ENCODE results near the gene CUL7.

DNA sequence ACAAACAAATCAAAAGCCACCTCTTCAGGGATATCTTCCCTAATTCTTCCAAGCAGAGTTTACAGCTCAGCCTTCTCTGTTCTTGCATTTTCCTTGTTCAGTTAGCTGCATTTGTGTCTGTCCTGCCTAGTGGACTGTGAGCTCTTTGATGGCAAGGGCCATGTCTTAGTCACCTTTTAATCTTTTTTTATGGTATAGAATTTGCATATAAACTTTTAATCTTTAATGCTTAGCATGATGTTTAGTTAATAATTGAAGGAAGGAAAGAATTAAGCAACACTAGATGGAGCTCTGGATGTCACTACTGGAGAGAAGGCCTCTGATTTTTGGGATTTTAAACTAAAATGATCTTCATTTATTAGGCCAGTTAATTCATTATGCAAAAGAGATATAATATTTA lies 57.1 kb downstream of the CUL7 start:
- TF ChIP-seq, protein P1, sequence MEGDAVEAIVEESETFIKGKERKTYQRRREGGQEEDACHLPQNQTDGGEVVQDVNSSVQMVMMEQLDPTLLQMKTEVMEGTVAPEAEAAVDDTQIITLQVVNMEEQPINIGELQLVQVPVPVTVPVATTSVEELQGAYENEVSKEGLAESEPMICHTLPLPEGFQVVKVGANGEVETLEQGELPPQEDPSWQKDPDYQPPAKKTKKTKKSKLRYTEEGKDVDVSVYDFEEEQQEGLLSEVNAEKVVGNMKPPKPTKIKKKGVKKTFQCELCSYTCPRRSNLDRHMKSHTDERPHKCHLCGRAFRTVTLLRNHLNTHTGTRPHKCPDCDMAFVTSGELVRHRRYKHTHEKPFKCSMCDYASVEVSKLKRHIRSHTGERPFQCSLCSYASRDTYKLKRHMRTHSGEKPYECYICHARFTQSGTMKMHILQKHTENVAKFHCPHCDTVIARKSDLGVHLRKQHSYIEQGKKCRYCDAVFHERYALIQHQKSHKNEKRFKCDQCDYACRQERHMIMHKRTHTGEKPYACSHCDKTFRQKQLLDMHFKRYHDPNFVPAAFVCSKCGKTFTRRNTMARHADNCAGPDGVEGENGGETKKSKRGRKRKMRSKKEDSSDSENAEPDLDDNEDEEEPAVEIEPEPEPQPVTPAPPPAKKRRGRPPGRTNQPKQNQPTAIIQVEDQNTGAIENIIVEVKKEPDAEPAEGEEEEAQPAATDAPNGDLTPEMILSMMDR (conservative IDR thresholded peaks at IDR 0.05; ENCODE audit: low read depth, low read length), result peak; percentile 44
- TF ChIP-seq EZH2 (IDR thresholded peaks at IDR 0.05; ENCODE audit: low read length, unreplicated experiment), result no peak
- TF ChIP-seq EZH2phosphoT487 (IDR thresholded peaks at IDR 0.05; ENCODE audit: borderline replicate concordance, low read length), result no peak
